GM12892 (cell line): ENCODE data around the gene SURF2.

Experiments
- DNase-seq: peaks from one replicate; pipeline ENCODE4 v3.0.0; 2011; ENCODE audit not compliant: insufficient read length
- FAIRE-seq: peaks from 2 replicates; lab custom pipeline; 2011; peaks lifted over from hg19 to GRCh38; lab: Jason Lieb, UNC
- POLR2A ChIP-seq: IDR thresholded peaks from 2 replicates; pipeline ENCODE4 v1.6.1; 2011; ENCODE audit warnings: low read depth, low read length, control low read depth
- POLR2AphosphoS5 ChIP-seq: IDR thresholded peaks from 2 replicates; pipeline ENCODE4 v1.6.1; 2011; ENCODE audit warnings: low read depth, low read length, control low read depth
- TAF1 ChIP-seq: IDR thresholded peaks from 2 replicates; pipeline ENCODE4 v1.6.1; 2011; ENCODE audit warnings: low read depth, mild to moderate bottlenecking, control low read depth, low read length, borderline replicate concordance

The SURF2 gene

DNA sequence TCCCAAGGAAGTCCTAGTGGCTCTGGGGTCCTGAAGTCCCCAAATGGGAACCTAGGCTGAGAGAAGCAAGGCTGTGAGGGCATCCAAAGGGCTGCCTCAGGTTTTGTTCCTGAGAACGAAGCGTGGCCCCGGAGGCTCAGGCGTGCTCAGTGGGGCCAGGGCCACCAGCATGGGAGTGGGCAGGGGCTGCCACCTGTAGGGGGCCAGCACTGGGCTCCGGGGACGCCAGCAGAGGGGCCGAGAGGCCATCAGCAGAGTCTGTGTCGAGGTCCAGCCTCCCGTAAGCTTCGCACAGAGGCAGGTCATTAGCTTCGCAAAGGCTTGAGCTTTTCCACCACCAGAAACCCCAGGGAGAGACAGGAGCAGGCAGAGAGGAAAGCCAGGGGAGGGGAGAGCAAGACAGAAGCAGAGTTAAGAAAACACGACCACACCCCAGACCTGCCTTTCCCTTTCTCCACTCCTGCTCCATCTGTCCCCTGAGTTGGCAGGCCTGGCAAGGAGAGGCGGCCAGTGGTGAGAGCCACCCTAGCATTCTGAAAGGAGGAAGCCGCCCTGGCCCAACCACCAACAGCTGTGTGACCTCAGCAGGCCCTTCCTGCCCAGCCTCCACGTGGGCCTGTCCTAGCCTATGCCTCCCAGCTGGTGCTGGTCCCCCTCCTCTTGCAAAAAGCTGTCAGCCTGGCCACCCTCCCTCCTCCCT, 14.8 kb upstream of the SURF2 start:
- no peak for FAIRE-seq
- TF ChIP-seq TAF1: no peak
- no peak for TF ChIP-seq POLR2AphosphoS5
- TF ChIP-seq POLR2A: no peak
- DNase-seq: no peak

DNA sequence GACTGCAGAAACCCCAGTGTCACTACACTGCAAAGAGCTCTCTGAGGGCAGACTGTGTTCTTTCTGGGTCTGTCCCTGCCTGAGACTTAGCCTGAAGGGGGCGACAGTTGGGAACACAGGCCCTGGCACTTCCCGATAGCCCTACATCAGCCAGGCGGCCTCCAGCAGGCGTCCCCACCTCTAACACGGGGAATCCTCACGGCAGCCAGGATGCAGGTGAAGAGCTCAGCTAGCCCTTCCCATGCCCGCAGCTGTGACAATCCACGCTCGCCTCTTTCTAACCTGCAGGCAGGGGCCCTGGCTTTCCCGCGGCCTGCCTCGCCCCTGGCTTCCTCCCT, 14.3 kb upstream of the SURF2 start:
- no peak for TF ChIP-seq POLR2AphosphoS5
- TF ChIP-seq TAF1: no peak
- TF ChIP-seq POLR2A: no peak
- DNase-seq: no peak
- FAIRE-seq: no peak

DNA sequence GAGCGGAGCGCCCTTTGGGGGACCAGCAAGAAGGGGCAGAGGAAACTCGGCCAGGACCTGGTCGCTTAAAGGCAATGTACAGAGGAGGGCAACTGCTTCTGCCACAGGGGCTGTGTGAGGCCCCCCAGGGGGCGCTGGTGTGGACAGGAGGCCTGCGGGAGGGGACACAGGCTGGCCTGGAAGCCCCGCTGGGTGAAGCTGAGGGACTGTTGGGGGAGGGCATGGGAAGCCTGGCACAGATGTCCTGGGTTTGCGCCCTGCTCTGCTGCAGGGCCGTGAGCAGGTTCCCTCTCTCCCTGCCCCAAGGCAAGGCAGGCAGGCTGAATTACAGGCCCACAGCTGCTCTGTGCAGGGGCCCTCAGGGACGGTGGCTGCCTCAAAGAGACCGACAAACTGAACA, 13.8 kb upstream of the SURF2 start:
- FAIRE-seq (no peak), DNase-seq (no peak)
- TF ChIP-seq POLR2A: no peak

DNA sequence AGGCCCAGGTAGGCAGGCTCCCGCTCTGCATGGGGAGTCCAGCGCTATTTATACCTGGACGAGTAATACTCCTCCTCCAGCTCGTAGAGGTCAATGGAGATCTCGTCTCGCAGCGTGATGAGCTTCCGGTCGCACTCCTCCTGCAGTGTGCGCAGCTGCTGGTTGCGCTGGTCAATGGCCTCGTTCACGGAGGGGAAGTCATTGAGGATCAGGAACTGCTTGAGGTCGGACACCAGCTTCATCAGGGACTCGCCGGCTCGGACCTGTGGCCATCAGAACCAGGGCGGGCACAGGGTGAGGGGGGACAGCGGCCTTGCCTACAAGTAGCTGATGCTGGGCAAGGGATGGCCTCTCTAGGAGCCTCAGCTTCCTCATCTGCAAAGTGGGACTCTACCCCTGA, 12.3 kb upstream of the SURF2 start:
- FAIRE-seq (no peak), DNase-seq (no peak)
- TF ChIP-seq TAF1: no peak
- no peak for TF ChIP-seq POLR2AphosphoS5
- no peak for TF ChIP-seq POLR2A

DNA sequence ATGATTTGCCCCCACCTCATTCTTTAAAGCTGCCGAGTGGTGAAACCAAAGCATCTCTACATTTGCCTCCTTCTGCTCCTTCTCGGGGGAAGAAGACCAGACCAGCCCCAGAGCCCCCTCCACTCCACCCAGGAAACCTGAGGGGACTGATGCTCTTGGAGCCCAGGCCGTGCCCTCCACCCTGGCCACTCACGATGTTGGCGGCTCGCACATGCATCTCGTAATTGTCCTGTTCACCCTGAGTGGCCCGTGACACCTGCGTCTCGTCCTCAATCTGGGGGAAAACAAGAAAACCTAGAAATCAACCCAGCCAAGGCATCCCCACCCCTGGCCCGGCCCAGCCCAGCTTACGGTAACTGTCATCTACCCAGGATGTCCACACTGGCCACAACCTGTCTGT, 11.4 kb upstream of the SURF2 start:
- FAIRE-seq: no peak
- TF ChIP-seq TAF1 (no peak), POLR2A (no peak), POLR2AphosphoS5 (no peak)

DNA sequence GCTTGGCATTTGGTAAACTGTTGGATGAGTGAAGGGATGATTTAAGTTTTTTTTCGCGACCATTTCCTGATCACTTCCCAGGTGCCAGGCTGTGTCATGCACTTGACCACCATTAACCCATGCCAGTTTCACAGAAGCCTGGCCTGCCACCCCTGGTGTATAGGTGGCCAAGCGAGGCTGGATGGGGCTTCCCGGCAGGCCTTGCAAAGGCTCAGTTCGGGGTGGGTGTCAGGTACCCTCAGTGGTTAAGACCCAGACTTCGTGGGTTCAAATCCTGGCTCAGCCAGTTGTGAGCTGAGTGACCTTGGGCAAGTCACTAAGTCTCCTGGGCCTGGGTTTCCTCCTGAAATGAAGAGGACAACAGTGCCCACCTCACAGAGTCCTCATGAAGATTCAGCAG, 10.8 kb upstream of the SURF2 start:
- FAIRE-seq (no peak), DNase-seq (no peak)
- TF ChIP-seq POLR2AphosphoS5: no peak
- no peak for TF ChIP-seq TAF1
- TF ChIP-seq POLR2A: no peak

More for the DNA sequence above, 11.4 kb upstream of the SURF2 start:
- DNase-seq: no peak

DNA sequence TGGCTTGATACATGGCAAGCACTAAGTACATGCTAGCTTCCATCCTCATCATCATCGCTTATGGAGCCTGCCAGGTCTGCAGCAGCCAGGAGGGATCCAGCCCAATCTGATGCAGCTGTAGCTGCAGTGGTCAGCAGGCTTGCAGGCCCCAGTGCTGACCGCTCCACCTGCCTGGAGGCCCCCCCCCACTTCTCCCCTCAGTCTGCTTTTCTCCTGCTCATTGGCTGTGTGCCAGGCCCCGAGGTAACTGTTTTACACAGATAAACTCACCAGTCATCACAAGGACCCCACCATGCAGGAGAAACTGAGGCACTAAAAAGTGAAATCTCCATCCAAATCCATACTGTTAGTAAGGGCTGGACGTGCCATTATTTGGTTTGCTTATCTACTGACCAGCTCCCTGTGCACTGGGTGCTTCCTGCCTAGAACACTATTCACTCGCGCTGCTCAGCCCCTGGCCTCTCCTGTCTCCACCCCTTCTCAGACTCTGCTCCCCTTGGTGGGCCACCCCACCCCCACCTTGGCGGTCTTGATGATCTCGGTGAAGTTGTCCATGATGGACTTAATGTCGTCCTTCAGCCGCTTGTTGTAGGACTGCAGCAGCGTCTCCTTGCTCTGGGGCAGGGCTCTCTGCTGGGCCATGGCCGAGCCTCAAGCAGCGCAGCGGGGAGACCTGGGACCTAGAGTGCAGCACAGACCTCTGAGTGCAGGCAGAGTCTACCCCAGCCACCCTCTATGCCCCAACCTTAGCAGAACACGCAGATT, 10.1 kb upstream of the SURF2 start:
- no peak for TF ChIP-seq TAF1
- FAIRE-seq (peak; percentile 17), DNase-seq (no peak)

DNA sequence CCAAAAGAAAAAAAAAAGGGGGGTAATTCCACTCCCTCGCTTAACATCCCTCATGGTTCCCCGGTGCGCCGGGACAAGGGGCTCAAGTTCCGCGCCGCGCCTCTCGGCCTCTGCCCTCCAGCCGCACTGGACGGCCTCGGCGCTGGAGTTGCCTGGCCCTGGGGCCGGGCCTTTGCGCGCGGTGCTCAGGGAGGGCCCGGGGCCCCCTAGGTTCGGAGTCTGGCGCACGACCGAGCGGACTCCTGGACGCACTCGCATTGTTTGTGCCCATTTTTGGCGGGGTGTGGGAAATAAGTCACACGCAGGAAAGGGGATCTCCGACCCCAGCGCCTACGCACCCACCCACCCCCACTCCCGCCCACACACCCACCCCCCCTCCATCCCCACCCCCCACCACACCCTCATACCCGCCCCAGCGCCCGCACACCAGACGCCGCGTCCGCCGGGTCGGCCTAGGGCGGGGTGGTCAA, 8.8 kb upstream of the SURF2 start:
- peak; percentile 78 for DNase-seq
- FAIRE-seq: no peak
- no peak; the same call in 1 of the 2 replicates for TF ChIP-seq POLR2AphosphoS5

DNA sequence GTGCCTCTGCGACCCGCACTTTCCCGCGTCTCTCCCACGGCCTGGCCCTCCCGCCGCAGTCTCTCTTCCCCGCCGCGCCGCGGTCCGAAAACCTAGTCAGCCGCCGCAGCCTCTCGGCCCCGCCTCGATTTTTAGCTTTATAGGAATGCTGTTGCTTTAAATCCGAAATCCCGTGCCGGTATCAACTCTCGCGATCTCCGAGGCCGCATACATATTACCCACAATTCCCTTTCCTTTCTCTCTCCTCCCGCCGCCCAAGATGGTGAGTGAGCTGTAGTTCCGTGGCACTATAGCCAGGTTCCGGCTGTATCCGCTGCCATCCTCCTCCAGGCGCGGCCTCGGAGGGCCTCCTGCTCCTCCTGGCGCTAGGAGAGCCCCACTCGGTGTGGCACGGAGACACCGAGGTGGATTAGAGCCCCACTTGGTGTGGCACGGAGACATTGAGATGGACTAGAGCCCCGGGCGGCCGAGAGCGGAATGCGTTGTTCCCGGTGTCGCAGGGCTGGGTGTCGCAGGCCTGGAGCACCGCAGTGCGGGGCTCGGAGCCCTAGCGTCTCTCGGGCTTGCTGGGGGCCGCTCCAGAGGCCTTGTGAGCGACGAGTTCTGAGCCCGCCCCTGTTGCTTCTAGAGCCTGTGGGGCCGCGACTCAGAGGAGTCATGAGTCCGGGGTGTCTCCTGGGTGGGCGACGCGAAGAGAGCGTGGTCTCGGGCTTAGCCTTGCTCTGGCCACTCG, 8.2 kb upstream of the SURF2 start, which contains the start of the genes MED22 and RPL7A:
TSS of gene MED22 (minus strand) at position 147 of the 733 bp plus-strand sequence. CDS start 1,469 bp downstream, outside the sequence.
TSS of gene RPL7A (plus strand) at position 234 of the 733 bp plus-strand sequence. CDS start at position 260, 26 bp downstream.
- TF ChIP-seq POLR2AphosphoS5 (peak; percentile 100), TAF1 (peak; percentile 100), POLR2A (peak; percentile 99)
- peak; percentile 86 for FAIRE-seq

DNA sequence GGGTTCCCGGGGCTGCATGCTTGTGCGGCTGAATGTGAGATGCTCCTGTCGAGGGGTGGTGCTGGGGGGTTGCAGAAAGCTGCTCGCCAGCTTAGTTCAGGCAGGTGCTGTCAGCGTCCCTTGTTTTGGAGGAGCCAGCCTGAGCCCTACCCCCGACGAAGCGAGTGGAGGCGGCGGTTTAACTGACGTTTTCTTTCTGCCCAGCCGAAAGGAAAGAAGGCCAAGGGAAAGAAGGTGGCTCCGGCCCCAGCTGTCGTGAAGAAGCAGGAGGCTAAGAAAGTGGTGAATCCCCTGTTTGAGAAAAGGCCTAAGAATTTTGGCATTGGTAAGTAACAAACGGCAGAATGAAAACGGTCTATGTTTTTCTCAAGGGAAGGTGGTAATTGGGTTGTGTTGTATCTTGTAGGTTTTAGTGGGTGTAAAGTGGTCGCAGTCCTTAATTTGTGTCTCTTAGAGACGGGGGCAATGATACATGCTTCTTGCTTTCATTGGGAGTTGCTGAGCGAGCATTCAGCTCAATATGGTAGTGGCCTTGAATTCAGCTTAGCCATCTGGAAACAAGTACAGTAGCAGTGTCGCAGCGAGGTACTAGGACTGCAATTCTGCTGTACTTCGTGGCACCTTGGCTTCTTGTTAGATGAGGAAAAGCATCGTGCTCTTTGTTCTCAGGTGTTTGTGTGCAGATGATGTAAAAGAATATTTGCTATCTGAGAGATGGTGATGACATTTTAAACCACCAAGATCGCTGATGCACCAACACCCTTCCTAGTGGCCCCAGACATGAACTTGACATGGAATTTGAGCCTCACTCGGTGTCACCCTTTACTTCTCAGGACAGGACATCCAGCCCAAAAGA, 7.4 kb upstream of the SURF2 start:
- peak; percentile 26; the same call in 1 of the 2 replicates for TF ChIP-seq POLR2AphosphoS5
- no peak for TF ChIP-seq TAF1
- DNase-seq: no peak
- FAIRE-seq: no peak

More for the DNA sequence above, 8.2 kb upstream of the SURF2 start, which contains the start of the genes MED22 and RPL7A:
- peak; percentile 84 for DNase-seq
